Epithelial cell of prostate (primary cell): ENCODE data around the gene PRR33.

ENCODE experiments used
- DNase-seq: peaks from one replicate; pipeline ENCODE4 v3.0.0-alpha.2; 2011; ENCODE audit warnings: low read depth, low spot score
- H3K27ac ChIP-seq: fragments of 450-650 bp; 2 replicates; pipeline ENCODE4 v1.5.1; 2017; ENCODE audit warnings: mild to moderate bottlenecking

Gene PRR33

DNA sequence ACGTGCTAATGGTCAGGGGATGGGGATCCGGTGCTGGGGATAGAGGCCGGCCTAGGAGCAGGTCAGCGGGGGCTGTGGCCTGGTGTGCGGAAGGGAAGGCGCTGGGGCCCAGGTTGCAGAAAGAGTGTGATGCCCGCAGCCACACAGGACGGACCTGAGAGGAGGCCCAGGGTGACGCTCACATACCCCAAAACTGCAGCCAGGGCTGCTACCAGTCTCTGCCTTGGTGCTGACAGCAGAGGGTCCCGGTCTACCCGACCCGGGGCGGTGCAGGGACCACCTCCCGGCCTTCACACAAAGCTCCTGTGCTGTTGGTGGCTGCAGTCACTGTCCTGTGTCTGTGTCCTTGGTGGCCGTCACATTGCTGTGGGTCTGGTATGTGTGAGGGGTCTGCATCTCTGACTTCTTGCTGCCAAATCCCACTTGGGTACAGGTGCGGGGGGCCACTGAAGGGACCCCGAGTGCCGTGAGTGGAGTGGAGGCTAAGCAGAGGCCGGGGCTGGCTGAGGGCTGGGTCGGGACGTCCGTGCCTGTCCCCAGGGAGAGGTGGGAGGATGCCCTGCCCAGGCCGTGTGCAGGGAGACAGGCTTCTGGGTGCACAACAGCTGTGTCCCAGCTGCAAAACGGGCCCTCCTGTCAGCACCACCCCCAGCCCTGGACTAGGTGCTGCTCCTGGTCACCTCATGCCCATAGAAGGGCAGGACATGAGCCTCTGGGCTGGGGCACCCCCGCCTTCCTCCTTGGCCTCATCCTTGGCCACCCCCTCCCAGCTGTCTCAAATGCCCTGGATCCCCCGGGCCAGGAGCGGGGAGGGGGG, 37.4 kb downstream of the PRR33 start:
- DNase-seq = no peak
- H3K27ac ChIP-seq = no peak overlapping the region

DNA sequence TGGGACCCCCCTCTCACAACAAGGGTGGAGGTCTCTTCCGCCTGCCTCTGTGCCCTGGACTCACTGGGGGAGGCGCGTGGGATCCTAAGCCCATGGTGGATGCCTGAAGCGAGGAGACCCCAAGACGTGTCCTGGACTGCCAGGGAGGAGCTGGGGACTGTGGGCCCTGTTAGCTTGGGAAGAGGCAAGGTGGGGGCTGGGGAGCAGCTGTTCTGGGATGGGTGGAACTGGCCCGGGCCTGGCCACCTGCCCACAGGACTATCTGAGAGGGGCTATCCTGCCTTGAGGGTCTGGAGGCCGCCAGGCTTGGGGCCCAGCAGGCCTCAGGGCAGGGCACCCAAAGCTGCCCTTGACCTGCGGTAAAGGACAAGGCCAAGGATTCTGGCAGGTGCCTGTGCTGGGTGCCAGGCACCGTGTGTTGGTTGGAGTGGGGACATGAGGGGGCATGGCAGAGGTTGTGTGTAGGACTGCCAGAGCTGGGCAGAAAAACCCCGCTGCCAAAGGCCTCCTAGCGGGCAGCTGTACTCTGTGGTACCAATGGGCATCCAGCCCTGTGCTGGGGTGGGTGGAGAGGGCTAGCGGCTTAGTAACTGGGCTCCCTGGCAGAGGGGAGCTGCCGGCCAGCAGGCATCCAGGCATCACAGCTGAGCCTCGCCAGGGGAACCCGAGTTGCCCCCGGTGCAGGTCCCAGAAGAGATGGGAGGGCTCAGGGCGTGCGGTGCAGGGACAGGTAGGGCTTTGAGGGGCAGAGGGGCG, 38.1 kb downstream of the PRR33 start:
- DNase-seq = no peak
- H3K27ac ChIP-seq = no peak overlapping the region

DNA sequence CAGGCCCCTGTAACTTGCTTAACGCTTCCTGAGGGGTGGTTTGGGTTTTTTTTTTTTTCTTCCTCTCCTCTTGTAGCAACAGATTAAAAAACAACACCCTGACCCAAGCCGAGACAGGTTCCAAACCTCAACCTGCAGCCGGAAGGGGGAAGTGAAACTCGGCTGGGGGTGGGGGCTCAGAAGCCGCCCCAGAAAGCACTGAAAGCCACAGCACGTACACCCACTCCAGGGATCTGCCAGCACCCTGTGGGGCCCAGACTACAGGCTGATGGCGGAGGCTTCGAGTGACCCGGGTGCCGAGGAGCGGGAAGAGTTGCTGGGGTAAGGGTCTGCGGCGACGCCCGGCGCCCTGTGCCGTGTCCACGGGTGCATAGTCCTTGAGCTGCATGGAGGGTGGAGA, 38.8 kb downstream of the PRR33 start, which contains the start of gene LSP1:
LSP1 (plus strand) TSS at position 208 of the 400 bp plus-strand sequence; CDS start at position 269, 61 bp downstream.
- DNase-seq = no peak
- H3K27ac ChIP-seq = no peak within 1 kb of the TSS

DNA sequence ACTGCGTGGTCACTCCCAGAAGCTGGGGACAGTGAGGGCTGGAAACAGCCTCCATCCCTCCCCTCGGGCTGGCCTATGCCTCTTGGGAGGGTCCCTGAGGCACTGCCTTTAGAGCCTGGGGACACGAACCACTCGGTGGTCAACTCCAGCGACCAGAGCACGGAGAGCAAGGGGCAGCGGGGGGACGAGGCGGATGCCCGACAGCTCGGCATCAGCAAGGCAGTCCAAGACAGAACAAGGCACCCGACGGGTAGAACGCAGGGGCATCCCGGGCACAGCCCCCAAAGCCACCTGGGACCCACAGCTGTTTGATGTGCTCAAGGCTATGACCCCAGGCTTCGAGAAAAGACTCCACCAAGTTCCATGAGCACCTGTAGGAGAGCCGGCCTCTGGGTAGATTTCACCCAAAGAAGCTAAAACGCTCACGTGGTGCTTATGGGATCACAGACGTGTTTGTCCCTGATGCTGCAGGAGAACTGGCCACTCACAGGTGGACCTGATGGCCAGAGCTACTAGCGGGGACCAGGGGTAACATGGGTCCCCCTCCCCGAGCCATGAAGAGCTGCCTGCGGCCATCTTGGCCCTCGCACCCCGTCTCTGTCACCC, 39.3 kb downstream of the PRR33 start:
- no peak overlapping the region for H3K27ac ChIP-seq

DNA sequence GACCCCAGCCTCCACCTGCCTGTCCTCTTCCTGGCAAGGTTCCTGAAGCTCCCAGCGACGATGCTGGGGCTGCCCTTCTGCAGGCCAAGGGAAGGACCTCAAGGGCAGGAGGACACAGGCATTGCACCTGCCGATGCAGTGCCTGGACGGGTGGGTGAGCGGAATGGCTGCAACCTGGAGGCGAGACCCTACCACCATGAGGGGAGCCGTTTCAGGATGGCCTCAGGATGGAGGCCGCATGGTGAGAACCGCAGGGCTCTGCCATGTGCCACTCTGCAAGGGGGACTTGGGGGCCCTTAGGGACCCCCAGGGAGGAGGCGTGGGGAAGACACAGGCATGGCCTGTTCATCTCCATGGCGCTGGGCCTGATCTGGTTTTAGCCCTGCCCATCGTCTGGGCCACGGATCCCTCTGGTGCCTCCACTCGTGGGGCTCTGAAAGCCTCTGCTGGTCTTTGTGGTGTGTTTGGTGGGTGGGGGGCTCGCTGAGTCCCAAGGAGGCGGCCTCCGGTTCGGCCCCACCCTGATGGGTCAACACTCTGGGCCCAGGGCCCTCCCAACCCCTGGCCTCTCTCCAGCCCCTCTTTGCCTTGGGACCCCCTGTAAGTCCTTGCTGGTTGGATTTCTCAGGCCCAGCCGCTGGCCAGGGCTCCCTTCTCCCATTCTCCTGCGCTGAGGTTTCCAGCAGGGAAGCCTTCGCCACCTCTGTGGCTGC, 40.1 kb downstream of the PRR33 start:
- no peak for DNase-seq
- H3K27ac ChIP-seq = no peak overlapping the region

More for the DNA sequence above, 39.3 kb downstream of the PRR33 start:
- no peak for DNase-seq

DNA sequence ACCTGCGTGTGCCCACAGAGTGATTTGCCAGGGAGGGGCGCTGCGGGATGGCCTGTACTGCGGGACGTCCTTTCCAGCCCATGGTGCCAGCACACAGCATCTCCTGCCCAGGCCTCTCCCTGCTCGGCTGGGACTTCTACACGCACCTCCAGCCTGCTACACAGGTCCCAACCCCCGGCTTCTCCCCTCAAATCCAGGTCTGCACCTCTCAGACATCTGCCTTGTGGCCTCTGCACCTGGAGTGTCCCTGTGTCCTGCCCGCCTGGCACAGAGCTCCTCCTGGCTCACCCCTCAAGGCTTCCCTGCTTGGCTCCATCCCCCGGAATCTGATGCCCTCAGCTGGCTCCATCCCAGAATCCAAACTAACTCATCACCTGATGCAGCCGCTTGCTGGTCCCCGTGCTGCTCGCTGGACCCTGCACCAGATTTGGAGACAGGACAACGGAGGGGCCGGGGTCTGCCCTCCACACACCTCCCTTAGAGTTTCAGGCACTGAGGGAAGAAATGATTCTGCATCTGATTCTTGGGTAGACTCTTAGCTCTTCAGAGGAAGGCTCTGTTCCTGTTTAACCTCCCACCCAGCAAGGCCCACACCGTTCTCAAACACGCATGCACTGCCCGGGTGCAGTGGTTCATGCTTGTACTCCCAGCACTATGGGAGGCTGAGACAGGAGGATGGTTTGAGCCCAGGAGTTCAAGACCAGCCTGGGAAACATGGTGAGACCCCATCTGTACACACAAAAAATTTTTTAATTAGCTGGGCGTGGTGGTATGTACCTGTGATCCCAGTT, 42.9 kb downstream of the PRR33 start:
- H3K27ac ChIP-seq = no peak overlapping the region
- no peak for DNase-seq

DNA sequence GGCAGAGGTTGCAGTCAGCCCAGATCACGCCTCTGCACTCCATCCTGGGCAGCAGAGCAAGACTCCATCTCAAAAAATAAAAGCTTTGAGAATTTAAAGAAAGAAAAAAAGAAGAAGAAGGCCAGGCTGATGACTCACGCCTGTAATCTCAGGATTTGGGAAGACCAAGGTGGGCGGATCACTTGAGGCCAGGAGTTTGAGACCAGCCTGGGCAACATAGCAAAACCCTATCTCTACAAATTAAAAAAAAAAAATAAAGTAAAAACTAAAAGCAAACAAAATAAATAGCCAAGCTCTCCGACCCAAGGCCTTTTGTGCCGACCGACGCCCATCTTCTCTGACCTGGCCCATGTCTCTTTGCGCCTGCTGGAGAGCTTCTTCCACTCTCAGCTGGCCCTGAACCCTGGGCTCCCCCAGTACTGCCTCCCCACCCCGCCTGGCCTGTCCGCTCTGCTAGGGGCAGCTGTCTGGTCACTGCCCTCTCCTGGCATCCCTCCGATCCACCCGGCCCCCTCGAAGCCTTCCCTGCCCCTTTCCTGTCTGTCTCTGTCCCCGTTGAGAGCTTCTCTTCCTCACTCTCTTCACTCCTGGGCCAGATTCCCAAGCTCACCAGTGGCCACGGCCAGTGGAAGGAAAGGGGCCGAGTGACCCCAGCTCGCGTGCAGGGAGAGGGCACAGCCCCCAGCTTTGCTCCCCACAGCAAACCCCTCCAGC, 43.6 kb downstream of the PRR33 start:
- H3K27ac ChIP-seq = no peak overlapping the region
- no peak for DNase-seq

DNA sequence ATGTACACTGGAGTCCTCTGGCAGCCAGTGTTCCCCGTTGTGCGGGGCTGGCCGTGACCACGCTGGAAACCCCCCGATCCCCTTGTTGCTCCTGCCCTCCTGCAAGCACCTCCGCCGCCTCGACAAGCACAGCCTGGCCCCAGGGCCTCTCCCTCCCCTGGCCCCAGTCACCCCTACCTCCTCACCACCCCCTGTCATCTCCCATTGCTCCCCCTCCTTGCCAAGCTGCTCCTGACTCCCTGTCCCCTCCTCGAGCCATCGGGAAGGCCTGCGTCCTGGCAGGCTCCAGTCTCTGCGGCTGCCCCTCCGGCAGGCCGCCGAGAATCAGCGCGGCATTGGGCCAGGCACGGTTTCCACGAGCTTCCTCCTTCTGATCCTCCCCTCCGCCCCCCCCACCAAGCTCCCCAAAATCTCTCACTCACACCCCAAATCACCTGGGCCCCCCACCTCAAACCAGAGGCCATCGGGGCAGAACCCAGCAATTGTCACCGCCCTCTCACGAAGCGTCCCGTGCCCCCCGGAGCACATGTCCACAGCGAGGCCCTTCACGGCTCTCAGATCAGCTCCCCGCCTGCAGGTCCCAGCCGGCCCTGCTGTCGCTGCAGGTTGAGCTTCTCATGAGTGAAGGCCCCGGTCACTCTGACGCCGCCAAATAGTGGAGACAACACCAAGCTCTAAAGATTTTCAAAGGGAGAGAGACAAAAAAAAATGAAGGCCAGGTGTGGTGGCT, 44.5 kb downstream of the PRR33 start:
- DNase-seq = no peak
- H3K27ac ChIP-seq = no peak overlapping the region

DNA sequence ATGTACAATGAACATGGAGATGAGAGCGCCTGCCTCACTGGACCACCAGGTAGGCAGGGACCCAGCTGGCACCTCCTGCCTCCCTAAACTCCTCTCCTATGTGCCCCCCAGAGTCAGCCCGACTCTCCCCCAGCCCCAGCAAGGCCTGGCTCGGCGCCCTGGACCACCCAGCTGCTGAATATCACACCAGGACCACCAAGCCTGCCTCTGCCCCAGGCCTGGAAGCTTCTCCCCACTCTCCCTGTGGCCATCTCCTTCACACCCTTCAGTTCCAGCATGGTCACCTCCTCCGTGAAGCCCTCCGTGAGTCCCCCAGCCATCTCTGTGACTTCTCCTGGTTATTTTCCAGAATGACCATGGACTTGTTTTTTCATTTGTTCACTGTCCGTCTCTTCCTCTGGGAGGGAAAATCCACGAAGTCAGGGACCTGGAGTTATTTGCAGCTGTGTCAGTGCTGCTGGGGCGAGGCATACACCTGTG, 45.2 kb downstream of the PRR33 start:
- no peak for DNase-seq

DNA sequence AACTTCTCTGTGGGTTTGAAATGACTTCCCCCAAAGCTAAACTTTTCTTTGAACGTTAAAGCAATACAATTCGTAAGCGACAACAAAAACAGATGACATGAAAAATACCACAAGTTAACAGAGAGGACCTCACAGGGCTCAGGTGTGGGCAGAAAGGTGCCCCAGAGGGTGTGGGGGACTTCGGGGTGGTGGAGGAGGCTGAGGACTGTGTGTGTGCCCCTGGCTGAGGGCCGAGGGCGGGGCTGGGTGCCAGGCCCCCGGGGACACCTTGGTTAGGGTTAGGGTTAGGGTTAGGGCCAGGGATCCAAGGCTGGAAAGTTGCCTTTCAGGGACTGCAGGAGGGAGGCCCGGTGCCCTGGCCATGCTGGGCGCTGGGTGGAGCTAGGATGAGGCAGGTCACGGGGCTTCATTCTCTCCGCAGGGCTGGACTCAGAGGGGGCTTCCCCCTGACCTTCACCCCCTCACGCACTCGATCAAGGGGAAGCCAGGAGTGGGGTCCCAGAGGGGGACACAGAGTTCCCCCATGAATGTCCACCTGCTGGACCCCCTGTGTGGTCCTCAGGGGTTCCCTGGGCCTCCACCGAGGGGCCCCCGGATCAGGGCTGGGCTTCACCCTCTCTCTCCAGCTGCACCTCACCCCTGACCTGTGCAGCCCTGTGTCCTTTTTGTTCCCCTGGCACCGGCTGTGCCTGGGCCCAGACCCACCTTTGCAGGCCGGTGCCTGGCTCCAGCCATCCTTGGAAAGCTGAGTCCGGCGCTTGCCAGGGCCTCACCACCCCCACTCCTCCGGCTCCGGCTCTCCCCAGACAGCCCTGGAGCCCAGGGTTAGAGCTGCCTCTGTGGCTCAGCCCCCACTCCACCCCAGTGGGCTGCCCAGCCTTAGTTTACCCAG, 45.9 kb downstream of the PRR33 start:
- no peak overlapping the region for H3K27ac ChIP-seq

More for the DNA sequence above, 45.2 kb downstream of the PRR33 start:
- H3K27ac ChIP-seq = no peak overlapping the region

DNA sequence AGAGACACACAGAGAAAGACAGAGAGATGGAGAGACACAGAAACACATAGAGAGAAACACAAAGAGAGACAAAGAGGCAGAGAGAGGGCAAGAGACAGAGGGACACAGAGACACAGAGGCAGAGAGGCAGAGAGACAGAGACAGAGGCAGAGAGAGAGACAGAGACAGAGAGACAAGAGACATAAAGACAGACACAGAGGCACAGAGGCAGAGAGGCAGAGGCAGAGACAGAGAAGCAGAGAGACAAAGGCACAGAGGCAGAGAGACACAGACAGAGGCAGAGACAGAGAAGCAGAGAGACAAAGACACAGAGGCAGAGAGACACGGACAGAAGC, 46.6 kb downstream of the PRR33 start:
- DNase-seq = no peak
- no peak overlapping the region for H3K27ac ChIP-seq

More for the DNA sequence above, 45.9 kb downstream of the PRR33 start:
- DNase-seq = no peak

DNA sequence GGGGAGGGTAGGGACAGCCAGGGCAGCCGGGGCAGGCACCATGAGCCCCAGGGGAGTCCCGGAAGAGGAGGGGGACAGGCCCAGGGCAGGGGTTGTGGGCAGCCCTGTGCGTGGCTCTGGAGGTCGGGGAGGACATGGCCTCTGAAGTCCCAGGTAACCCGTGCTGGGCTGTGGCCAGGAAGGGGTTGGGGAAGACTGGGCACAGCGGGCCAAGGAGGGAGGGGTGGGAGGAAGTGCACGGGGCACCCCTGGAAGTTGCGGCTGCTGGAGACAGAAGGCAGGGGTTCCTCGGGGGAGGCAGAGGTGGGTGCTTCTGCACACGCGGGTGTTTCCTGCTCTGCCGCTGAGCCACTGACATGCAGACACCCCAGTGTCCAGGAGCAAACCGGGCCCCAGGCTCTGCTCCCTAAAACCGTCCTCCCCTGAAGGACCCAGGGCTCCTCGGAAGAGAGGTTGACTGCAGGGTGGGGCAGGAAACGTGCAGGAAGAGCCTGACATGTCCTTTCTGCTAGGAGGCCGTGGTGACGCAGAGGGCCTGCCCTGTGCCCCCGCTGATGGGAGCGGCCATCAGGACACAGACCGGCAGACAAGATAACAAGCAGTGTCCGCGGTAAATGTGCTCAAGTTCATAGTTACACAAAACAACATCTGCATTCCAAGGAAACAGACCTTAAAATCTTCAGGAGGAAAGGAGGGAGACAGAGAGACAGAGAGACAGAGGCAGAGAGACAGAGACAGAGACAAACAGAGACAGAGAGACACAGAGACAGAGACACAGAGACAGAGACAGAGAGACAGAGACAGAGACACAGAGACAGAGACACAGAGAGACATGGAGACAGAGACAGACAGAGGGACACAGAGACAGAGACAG, 47.2 kb downstream of the PRR33 start:
- no peak overlapping the region for H3K27ac ChIP-seq

DNA sequence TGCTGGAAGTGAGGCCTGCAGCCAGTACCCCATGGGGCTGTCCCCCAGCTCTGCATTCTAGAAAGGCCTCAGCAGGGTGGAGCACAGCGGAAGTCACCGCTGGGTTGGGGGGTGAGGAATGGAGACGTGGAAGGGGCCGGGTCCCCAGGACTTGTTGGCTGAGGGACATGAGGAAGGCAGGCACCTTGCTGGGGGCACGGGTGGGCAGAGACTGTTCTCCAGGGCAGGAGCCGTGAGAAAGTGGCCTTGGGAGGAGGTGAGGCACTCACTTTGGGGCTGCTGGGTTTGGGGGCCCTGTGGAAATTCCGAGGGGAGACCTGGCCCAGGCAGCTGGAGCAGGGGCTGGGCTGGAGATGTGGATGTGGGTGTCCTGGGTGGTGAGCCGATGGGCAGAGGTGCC, 47.9 kb downstream of the PRR33 start:
- no peak for DNase-seq
- H3K27ac ChIP-seq = no peak overlapping the region

More for the DNA sequence above, 47.2 kb downstream of the PRR33 start:
- no peak for DNase-seq

DNA sequence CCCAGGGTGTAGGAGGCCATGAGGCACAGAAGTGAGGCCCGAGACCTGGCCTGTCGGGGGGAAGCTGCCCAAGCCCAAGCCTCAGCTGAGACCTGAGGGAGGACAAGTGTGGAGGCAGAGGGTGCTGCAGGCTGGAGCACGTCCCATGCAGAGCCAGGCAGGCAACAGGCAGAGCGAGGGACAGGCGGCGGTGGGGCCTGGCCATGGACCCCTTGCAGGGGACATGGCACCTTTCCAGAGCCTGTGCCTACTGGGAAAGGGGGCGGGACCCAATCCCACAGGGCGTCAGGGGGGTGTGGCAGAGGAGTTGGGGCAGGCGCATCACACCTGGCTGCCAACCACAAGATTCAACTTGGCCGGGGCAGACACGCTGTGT, 48.6 kb downstream of the PRR33 start:
- no peak overlapping the region for H3K27ac ChIP-seq

DNA sequence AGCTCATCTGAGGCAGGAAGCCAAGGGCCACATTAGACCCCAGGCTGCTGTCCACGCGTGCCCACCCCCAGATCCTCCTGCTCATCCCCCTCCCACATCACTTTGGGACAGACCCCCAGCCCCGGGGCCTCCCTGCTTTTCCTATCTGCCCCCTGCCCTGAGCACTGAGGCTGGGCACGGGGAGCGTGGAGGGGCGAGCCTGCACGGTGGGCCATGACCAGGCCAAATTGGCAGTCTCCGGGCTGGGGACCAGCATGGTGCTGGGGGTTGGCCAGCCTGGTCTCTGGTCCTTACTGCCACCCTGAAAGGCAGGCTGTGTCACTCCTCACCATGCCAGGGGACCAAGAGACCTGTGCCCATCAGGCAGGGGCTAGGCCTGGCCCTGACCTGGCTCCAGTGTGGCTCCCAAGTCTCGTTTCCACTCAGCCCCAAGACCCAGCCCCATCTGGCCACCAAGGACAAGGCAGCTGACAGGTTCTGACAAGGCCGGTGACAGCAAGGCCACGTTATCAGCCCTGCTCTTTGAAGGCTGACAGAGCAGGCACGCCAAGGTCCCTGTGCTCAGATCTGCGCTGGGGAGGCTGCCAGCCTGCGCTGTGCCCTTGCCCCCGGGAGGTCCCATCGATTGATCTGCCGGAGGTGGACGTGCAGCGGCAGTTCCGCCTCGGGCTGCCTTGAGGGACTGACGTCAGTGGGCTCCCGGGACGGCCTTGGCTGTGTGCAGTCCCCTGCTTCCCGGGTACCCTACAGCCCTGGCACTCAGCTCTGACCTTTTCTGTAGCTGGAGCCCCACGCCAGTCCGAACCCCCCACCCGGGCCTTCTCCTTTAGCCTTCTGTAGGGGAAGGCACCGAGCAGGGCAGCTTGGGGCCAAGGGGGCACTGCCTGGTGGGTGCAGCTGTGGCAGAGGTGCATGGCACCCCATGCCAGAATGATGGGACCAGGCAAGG, 49.3 kb downstream of the PRR33 start:
- H3K27ac ChIP-seq = no peak overlapping the region
- no peak for DNase-seq

More for the DNA sequence above, 48.6 kb downstream of the PRR33 start:
- no peak for DNase-seq
